Measurements from ENCODE around the gene CXCL3.

Gene CXCL3

DNA sequence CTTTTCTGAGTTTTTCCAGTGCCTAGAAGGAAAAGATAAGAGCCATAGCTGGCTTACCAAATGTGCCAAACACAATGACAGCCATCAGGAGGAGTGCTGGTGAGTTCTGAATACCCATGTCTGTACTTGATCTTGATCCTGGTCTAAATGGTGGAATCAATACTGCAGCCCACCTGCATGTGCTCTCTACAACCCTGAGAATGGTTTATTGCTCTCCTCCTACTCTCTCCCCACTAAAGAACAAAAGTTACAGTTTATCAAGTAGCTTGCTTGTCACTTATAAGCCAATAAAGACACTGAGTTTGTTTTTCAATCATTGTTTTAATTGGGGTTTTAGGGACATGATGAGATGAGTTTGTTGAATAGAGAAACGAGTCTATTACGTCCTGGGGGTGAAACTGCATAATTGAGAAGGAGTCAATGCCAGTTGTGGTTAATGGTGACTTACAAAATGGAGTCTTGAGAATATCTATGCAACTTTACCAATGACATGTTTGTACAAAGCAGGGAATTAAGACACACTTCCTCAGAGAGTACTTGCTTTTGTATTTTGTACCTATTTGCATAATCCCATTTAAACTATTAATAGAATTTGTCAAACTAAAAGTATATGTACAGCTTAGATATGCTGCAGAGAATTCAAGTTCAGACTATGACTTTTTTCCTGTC, 20.8 kb upstream of the CXCL3 start:
- Mint-ChIP-seq H3K4me1 (no peaks in the 10 kb centered on the region), H3K36me3 (no peaks in the 10 kb centered on the region), H3K4me3 (no peak overlapping the region), H3K9me3 (no peaks in the 10 kb centered on the region), H3K27ac (no peak overlapping the region)
- DNase-seq (ENCODE audit: low spot score in 2 of 2) (no peak), ATAC-seq (no peak)

- no peaks in the 10 kb centered on the region for H3K9me3 Mint-ChIP-seq
- no peak overlapping the region for H3K27ac Mint-ChIP-seq
- no peaks in the 10 kb centered on the region for H3K4me1 Mint-ChIP-seq
- no peaks in the 10 kb centered on the region for H3K36me3 Mint-ChIP-seq
- H3K4me3 Mint-ChIP-seq, result no peak overlapping the region
- DNase-seq (ENCODE audit: low spot score in 2 of 2) (no peak), ATAC-seq (no peak)
These were observed 19.7 kb upstream of the CXCL3 start for GRCh38 chr4:74058048-74058651.

DNA sequence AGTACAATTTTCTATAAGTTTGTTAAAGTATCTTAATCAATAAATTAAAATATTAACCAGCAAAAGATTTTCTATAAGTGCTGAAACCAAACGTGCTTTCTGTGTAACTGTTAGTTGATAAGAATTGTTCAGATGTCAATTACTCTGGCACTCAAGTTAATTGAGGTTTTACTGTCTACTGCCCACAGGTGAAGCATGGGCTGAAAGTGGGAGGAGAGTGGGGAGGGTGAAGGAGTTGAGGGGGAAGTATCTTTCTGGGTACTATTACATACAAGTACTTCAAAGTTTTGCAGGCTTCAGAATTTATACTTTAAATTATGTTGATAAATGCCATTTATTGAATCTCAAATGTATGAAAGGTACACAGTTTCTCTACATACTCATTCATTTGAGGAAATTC, 19.1 kb upstream of the CXCL3 start:
- DNase-seq (ENCODE audit: low spot score in 2 of 2) (no peak), ATAC-seq (no peak)
- no peaks in the 10 kb centered on the region for H3K4me1 Mint-ChIP-seq
- no peaks in the 10 kb centered on the region for H3K36me3 Mint-ChIP-seq
- H3K27ac Mint-ChIP-seq, result no peak overlapping the region
- H3K9me3 Mint-ChIP-seq, result no peaks in the 10 kb centered on the region
- no peak overlapping the region for H3K4me3 Mint-ChIP-seq

DNA sequence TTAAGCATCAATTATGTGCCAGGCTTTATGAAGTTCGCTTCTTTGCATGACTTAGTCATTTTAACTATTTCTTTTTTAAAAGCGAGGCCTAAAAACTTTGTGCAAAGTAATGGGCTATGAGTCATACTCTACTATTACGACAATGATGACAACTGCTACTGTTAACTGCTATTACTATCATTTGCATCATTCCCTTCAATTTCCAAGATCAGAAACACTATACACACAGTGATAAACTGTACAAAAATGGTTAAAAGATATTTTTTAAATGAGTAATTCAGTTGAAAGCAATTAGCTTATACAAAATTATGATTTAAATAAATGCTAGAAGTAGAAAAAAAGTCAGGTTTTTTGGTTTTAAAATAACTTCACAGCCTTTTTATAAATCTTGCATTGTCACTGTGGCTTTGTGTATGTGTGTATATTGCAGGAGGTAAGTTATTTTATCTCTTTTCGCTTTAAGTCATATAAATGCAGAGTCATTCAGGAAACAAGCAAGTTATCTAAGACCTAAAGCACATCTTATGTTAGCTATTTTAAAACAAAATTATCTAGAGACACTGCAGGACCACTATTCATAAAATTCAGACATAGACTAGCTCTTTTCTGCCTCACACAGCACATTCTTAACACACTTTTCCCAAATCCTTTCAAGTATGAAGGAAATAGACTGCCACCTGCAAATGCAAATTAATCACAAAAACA, 18.5 kb upstream of the CXCL3 start:
- Mint-ChIP-seq H3K27ac (no peak overlapping the region), H3K36me3 (no peaks in the 10 kb centered on the region), H3K4me3 (no peak overlapping the region), H3K4me1 (no peaks in the 10 kb centered on the region), H3K9me3 (no peaks in the 10 kb centered on the region)
- ATAC-seq, result no peak
- DNase-seq (ENCODE audit: low spot score in 2 of 2), result no peak

DNA sequence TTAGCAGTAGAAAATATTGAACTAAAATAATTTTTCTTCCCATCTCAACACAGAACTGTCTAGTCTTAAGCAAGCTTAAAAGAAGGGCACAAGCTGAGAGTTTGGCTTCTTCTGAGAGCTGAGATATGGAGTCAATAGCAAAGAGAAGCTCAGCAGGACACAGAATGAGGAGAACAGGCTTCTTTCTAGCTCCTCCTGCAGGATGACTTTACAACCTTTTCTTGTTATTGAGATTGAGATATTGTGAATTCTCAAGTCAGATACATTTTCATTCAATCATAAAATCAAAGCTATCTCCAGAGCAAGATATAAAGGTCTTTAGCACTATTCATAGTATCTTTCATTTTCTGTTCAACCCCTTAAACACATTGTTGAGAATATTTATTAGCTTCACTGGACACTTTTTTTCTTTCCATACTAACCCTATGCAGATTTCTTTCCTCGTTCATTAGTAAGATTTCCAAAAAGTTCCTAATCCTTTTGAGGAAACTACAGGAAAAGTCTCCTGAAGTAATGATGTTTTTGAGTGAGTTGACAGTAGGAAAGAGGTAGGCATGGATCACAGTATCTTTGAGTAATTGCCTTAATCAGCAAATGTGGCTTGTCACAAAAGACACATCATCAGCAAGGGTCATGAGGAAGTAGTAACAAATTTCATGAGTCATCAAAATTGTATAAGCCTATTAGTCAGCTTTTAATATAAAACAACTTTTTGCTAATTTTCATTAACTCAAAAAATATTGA, 17.8 kb upstream of the CXCL3 start:
- no peaks in the 10 kb centered on the region for H3K9me3 Mint-ChIP-seq
- DNase-seq (ENCODE audit: low spot score in 2 of 2), result no peak

GRCh38 chr4:74055498-74055897, 17.0 kb upstream of the CXCL3 start:
- Mint-ChIP-seq H3K36me3 (no peaks in the 10 kb centered on the region), H3K27ac (no peak overlapping the region), H3K9me3 (no peaks in the 10 kb centered on the region), H3K4me1 (no peaks in the 10 kb centered on the region), H3K4me3 (no peak overlapping the region)
- DNase-seq (ENCODE audit: low spot score in 2 of 2) (no peak), ATAC-seq (no peak)

More for the DNA sequence above, 17.8 kb upstream of the CXCL3 start:
- ATAC-seq, result no peak
- Mint-ChIP-seq H3K27ac (no peak overlapping the region), H3K36me3 (no peaks in the 10 kb centered on the region), H3K4me3 (no peak overlapping the region), H3K4me1 (no peaks in the 10 kb centered on the region)

GRCh38 chr4:74055096-74055495, 16.6 kb upstream of the CXCL3 start:
- Mint-ChIP-seq H3K9me3 (no peaks in the 10 kb centered on the region), H3K27ac (no peak overlapping the region), H3K4me3 (no peak overlapping the region), H3K4me1 (no peaks in the 10 kb centered on the region), H3K36me3 (no peaks in the 10 kb centered on the region)
- DNase-seq (ENCODE audit: low spot score in 2 of 2) (no peak), ATAC-seq (no peak)

GRCh38 chr4:74054483-74055047, 16.1 kb upstream of the CXCL3 start:
- Mint-ChIP-seq H3K9me3 (no peaks in the 10 kb centered on the region), H3K4me1 (no peaks in the 10 kb centered on the region), H3K27ac (no peak overlapping the region), H3K4me3 (no peak overlapping the region), H3K36me3 (no peaks in the 10 kb centered on the region)
- no peak for DNase-seq (ENCODE audit: low spot score in 2 of 2)
- ATAC-seq, result no peak

DNA sequence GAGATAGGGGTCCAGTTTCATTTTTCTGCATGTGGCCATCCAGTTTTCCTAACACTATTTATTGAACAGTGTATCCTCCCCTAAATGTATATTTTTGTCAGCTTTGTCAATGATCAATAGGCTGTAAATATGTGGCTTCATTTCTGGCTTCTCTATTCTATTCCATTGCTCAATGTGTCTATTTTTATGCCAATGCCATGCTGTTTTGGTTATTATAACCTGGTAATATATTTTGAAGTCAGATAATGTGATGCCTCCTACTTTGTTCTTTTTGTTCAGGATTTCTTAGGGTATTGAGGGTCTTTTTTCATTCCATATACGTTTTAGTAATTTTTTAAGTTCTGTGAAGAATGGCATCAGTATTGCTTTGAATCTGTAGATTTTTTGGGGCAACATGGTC, 8.7 kb upstream of the CXCL3 start:
- no peaks in the 10 kb centered on the region for H3K4me1 Mint-ChIP-seq
- H3K9me3 Mint-ChIP-seq, result peaks cover 9% of the 10 kb centered on the region
- H3K4me3 Mint-ChIP-seq, result no peak overlapping the region
- no peak overlapping the region for H3K27ac Mint-ChIP-seq
- ATAC-seq (no peak), DNase-seq (ENCODE audit: low spot score in 2 of 2) (no peak)
- no peaks in the 10 kb centered on the region for H3K36me3 Mint-ChIP-seq

GRCh38 chr4:74045772-74046171, 7.3 kb upstream of the CXCL3 start:
- H3K4me1 Mint-ChIP-seq, result no peaks in the 10 kb centered on the region
- H3K9me3 Mint-ChIP-seq, result peaks cover 9% of the 10 kb centered on the region
- H3K27ac Mint-ChIP-seq, result no peak overlapping the region
- no peaks in the 10 kb centered on the region for H3K36me3 Mint-ChIP-seq
- no peak for ATAC-seq
- no peak for DNase-seq (ENCODE audit: low spot score in 2 of 2)
- H3K4me3 Mint-ChIP-seq, result no peak overlapping the region

GRCh38 chr4:74045247-74045646, 6.8 kb upstream of the CXCL3 start:
- ATAC-seq, result no peak
- H3K4me3 Mint-ChIP-seq, result no peak overlapping the region
- H3K36me3 Mint-ChIP-seq, result no peaks in the 10 kb centered on the region
- no peak for DNase-seq (ENCODE audit: low spot score in 2 of 2)
- H3K4me1 Mint-ChIP-seq, result no peaks in the 10 kb centered on the region
- no peak overlapping the region for H3K27ac Mint-ChIP-seq
- peaks cover 9% of the 10 kb centered on the region for H3K9me3 Mint-ChIP-seq

DNA sequence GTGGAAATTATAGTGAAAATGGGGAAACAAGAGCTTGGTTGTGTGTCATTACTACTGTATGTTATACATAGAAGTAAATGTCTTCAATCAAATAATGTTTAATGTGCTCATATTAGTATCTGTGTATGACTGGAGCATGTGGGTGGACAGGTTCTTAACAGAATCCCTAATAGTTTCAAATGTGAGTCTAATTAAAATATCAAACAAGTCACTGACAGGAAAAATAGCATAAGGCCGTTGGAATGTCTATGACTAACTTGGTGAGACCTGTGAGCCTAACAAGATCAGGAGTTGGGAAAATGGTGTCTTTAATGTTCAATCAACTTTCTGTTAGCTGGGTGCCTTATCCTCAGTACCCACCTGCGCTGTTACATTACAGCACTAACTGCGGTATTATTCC, 6.2 kb upstream of the CXCL3 start:
- Mint-ChIP-seq H3K4me3 (no peak overlapping the region), H3K9me3 (peaks cover 9% of the 10 kb centered on the region), H3K27ac (no peak overlapping the region), H3K36me3 (no peaks in the 10 kb centered on the region), H3K4me1 (no peaks in the 10 kb centered on the region)
- no peak for ATAC-seq
- no peak for DNase-seq (ENCODE audit: low spot score in 2 of 2)

DNA sequence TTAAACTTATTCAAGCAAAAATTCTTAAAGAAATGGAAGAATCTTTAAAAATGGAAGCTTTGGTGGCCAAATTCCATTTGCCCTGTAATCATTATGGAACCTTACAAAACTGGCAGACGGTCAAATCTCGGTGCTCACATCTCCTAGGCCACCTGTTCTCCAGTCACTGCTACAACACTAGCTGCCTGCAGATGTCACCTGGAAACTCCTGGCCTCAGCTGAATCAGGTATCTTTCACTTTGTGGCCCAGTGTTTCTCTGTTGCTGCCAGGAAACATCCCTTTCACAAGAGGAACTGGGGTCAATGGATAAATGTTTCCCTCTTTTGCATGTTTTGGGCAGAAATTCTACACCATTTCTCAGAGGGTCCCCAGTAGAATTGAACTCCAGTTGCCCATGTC, 4.2 kb upstream of the CXCL3 start:
- peaks cover 12% of the 10 kb centered on the region for H3K4me1 Mint-ChIP-seq

GRCh38 chr4:74041418-74041817, 2.9 kb upstream of the CXCL3 start:
- H3K9me3 Mint-ChIP-seq, result no peaks in the 10 kb centered on the region
- peaks cover 12% of the 10 kb centered on the region for H3K4me1 Mint-ChIP-seq
- H3K27ac Mint-ChIP-seq, result no peak overlapping the region
- DNase-seq (ENCODE audit: low spot score in 2 of 2) (no peak), ATAC-seq (no peak)
- H3K4me3 Mint-ChIP-seq, result no peak overlapping the region
- no peaks in the 10 kb centered on the region for H3K36me3 Mint-ChIP-seq

More for the DNA sequence above, 4.2 kb upstream of the CXCL3 start:
- no peak overlapping the region for H3K27ac Mint-ChIP-seq
- H3K36me3 Mint-ChIP-seq, result no peaks in the 10 kb centered on the region
- no peak for ATAC-seq
- no peak for DNase-seq (ENCODE audit: low spot score in 2 of 2)
- peaks cover 5% of the 10 kb centered on the region for H3K9me3 Mint-ChIP-seq
- no peak overlapping the region for H3K4me3 Mint-ChIP-seq

GRCh38 chr4:74039315-74039763, 850 bp upstream of the CXCL3 start:
- peaks cover 12% of the 10 kb centered on the region for H3K4me1 Mint-ChIP-seq
- H3K36me3 Mint-ChIP-seq, result no peaks in the 10 kb centered on the region
- no peaks in the 10 kb centered on the region for H3K9me3 Mint-ChIP-seq
- no peak for ATAC-seq
- no peak overlapping the region for H3K27ac Mint-ChIP-seq
- DNase-seq (ENCODE audit: low spot score in 2 of 2), result no peak
- H3K4me3 Mint-ChIP-seq, result peak overlapping the region; percentile 46
